ENCODE data around the gene GATA2. TPM values are rescaled to one million over a fixed set of nuclear protein-coding genes. Genes with fewer than 3 reads are reported as not detected.
A peak's percentile ranks its signal among the peaks of the same experiment; 100 is the strongest.

Gene GATA2
- polyA plus RNA-seq, 5 donors = 7.9 to 14.6 (median 11.0) TPM

- peak in 1 of 2 donors; percentile 42 for DNase-seq
These were observed 3.9 kb downstream of the GATA2 start for GRCh38 chr3:128488991-128489673.

- DNase-seq = no peak
These were observed 4.4 kb downstream of the GATA2 start for GRCh38 chr3:128488636-128488990.

- DNase-seq = peak in 1 of 2 donors; percentile 74
These were observed 5.0 kb downstream of the GATA2 start for GRCh38 chr3:128487813-128488635.

DNA sequence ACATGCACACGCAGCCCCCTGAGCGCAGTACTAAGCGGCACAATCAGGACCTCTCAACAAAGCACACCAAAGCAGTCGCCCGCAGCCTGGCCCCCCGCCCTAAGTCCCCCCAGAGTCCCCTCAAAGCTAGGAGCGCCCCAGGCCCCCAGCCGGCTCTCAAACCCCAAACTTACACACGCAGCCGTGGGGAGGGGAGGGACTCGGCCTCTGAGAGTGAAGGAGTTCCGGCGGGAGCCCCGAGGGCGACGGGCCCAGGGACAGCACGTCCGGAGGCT lies 5.5 kb downstream of the GATA2 start:
- no peak for DNase-seq

DNA sequence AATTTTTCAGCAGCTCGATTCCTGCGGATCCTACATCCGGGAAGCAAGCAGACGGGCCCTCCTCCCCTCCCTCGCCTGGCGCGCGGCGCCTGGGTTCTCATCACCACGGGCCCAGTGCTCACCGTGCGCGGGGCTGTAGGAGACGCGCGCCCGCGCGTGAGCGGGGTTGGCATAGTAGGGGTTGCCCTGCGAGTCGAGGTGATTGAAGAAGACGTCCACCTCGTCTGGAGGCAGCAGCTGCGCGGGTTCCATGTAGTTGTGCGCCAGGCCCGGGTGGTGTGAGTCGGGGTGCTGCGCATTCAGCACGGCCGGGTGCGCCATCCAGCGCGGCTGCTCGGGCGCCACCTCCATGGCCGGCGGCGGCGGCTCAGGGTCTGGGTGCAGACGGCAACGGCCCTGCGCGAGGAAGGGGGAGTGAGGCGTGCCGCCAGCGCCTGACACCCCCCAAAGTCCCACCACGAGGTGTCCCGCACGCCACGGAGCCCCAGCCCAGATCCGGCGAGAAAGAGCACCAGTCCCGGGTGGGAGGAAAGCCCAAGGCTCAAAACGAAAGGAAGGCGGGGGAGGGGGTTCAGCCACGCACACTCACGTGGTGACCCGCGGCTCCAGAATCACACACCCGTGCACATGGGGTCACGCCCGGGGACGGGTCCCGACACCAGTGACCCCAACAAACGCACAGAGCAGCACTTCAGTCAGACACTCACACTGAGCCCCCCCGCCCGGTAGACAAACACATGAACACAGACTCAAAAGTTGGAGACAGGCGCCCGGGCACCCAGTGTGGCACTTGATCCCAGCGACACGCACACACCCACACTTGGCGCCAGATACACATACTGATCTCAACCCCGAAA lies 6.1 kb downstream of the GATA2 start:
- no peak for DNase-seq

- no peak for DNase-seq
These were observed 6.8 kb downstream of the GATA2 start for GRCh38 chr3:128486205-128486628.

- DNase-seq = no peak
These were observed 7.5 kb downstream of the GATA2 start for GRCh38 chr3:128485282-128486204.

DNA sequence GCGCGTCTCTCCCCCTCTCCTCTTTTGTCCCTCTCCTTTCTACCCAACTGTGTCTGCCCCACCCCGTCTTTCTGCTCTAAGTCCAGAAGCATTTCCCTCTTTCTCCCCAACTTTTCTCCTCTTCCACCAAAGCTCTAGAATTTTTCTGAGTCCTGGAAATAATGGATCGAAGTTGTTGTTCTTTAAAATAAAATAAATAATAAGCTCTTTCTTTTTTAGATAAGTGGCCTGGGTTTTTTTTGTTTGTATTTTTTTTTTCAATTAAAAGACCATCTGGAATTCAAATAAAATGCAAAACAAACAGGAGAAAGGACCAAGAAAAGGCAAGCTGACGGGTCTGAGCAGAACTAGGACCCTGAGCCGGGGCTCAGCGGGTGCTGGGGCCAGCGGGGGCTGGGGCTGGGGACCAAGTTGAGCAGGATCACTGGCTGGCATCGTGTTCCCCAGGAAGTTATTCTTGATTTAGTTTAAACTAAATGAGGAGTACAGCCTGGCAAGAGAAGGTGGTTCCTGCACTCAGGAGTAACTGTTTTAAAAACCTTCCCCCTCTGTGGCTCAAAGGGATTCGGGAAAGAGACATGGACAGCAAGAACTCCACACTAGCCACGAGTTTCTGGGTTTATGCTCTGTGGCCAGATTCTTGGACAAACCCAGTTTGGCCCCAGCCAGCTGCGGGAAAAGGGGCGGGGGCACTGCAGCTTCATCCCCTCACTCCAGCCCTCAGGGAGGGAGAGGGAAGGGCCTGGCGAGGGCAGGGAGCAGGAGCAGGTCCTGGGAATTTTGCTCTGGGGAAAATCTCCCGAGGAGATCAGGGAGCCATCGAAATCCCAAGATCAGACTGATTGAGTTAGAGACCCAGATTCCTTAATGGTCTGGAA lies 8.4 kb downstream of the GATA2 start:
- no peak for DNase-seq

DNA sequence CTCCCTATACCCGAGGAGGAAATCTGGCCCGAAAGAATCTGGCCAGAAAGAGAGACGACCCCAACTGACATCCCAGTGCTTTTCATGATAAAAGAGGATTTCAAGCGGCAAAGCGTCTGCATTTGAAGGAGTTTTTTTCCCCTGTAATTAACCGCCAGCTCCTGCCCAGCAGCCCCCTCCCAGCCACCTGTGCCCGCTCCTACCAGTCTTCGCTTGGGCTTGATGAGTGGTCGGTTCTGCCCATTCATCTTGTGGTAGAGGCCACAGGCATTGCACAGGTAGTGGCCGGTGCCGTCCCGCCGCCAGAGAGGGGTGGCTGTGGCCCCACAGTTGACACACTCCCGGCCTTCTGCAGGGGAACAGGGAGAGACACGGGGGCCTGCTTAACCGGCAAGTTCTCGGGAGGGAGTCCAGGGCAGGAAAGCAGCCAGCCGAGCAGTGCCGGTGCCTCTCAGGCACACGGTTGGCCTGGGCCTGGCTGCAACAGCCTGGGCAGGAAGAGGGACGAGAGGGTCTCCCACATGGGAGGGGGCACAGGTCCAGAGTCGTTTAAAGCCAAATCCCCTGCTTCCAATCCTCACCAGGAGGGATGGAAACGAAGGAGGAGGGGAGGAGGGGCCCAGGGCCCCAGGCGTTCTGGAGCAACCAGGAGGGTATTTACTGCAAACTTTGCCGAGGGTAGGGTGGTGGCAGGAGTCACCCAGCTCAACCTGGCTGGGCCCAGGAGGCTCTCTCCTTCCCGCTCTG lies 9.2 kb downstream of the GATA2 start:
- no peak for DNase-seq

DNA sequence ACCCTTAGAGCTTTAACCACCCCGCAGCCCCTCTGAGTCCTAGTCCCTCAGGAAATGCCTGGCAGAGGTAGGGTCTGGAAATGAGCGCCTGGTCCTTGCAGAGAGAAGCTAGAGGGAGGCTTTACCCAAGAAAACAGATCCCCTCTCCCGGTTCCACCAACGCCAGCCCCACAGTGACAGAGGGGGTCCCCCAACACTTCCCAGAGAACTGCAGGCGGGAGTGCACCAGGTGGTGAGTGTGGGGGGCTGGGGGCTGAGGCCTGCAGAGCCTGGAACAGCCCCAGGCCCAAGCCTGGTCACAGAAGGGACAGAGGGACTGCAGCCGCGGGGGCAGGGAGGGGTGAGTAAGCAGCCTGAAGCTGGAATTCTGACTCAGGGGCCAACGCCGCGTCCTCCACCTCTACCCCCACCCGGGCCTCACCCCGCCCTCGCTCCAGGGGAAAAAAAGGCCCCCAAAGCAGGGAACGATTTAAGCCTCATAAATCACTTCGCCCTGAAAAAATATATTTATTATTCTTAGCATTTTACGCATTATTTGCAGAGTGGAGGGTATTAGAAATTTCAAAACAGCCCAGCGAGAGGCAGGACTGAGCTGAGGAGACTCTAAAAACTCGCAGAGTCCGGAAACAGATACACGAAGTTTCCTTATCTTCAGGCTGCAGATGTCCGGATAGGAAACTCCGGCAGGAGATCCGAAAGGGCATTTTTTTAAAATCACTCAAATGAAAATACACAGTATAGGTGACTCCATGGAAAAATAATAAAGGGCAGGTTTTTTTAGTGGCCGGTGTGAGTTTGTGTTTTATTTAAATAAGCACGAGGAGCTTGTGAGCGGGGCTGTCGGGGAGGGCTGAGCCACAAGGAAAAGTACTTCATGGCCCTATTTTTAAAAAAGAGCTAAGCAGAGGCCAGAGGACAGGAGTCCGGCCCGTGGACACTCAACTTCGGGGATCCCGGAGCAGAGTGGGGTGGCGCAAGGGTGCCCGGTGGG lies 10.0 kb downstream of the GATA2 start:
- no peak for DNase-seq

GRCh38 chr3:128482175-128482574 lies 10.8 kb downstream of the GATA2 start:
- no peak for DNase-seq

DNA sequence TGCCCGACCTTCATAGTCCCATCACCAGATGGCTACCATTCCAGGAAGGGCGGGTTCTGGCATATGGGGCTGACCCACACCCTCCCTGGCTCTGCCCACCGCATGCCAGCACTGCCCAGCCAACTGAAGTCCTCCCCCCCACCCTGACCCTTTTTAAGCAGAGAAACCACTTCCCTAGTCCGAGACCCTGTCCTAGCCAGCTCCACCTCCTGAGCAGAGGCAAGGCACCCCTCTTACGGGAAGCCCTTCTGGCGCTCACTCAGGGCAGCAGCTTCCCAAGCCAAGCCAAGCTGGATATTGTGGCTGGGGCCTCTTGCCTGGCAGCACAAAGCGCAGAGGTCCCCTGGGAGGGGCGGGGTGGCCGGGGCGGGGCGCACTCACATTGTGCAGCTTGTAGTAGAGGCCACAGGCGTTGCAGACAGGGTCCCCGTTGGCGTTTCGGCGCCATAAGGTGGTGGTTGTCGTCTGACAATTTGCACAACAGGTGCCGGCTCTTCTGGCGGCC lies 11.5 kb downstream of the GATA2 start:
- no peak for DNase-seq

DNA sequence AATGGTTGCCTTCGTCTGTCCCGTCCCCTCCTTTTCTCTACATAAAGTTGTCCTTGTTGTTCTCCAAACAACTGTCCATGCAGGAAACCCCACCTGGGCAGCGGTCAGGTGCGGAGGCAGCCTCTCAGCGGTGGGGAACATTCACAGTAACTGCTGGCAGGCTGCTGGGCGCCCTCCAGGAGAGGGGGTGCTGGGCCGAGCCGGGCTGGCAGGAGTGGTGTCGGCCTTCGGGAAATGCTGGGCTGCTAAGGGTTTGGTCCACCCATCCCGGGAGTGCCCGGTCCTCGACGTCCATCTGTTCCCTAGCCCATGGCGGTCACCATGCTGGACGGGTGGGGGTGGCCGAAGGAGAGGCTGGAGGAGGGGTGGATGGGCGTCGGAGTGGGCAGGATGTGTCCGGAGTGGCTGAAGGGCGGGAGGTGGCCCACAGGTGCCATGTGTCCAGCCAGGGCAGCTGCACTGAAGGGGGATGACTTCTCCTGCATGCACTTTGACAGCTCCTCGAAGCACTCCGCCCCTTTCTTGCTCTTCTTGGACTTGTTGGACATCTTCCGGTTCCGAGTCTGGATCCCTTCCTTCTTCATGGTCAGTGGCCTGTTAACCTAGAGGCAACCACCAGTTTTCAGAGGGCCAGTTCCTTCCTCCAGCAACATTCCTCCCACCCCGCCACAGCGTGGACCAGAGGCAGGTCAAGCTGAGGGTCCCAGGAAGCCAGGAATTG lies 12.1 kb downstream of the GATA2 start:
- no peak for DNase-seq

DNA sequence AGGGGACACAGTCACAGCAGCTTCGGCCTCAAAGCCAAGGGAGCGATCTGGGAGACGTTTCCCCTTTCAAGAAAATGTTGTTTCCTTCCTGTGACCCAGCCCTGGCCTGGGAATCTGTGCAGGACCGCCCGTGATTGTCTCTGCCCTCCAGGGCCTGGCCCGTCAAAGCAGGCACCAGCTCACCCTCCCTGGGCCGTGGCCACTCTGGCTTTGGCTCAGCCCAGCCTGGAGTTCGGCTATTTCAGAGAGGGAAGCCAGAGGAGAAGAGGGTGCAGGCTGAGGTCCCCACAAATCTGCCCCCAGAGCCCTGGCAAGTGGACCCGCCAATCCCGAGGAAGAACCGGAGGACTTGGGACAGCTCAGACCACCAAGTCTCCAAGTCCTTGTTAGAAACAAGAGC lies 12.7 kb downstream of the GATA2 start:
- DNase-seq = no peak

DNA sequence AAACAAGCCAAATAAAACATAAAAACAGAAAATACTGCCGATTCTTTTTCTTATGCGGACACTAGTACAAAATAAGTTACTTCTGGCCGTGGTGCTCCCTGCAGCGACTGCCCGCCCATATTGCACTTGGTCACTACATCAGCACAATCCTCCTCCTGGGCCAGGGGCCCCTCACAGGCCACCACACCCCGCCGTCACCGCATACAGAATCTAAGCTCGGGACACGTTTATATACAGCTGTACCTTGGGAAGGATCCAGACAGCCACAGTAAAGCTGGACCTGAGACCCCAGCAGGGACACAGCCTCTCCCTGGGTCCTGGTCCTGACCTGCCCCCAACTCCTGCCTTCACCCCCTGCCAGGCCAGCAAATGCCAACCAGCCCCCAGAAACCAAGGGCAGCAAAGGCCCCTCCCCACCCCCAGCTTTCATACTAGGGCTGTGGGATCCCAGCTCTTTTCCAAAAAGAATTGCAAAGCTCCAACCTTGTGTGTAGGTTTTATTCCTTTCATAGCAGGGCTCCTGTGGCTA lies 13.4 kb downstream of the GATA2 start:
- no peak for DNase-seq

GRCh38 chr3:128478576-128479506 lies 14.2 kb downstream of the GATA2 start:
- no peak for DNase-seq
